WTC11 (cell line): ENCODE data around the gene CCDC57.

Source experiments
- ATF3 ChIP-seq: sonication (generic); formaldehyde crosslinking; conservative IDR thresholded peaks from 2 replicates; pipeline ENCODE4 v1.8.1; 2022; ENCODE audit warnings: mild to moderate bottlenecking, missing genetic modification reagents
- CREB1 ChIP-seq: sonication (generic); formaldehyde crosslinking; IDR thresholded peaks from 2 replicates; pipeline ENCODE4 v1.8.0; 2023; ENCODE audit warnings: mild to moderate bottlenecking, missing genetic modification reagents
- CTCF ChIP-seq: fragments of 200-600 bp; IDR thresholded peaks from 2 replicates; pipeline ENCODE4 v1.8.0; 2022; ENCODE audit warnings: antibody characterized with exemption
- E2F1 ChIP-seq: sonication (generic); formaldehyde crosslinking; IDR thresholded peaks from 2 replicates; pipeline ENCODE4 v1.8.0; 2022; ENCODE audit warnings: mild to moderate bottlenecking, missing genetic modification reagents
- E2F5 ChIP-seq: sonication (generic); formaldehyde crosslinking; IDR thresholded peaks from 2 replicates; pipeline ENCODE4 v1.8.1; 2022; ENCODE audit warnings: mild to moderate bottlenecking, moderate library complexity, missing genetic modification reagents
- EMX1 ChIP-seq: fragments of 250-450 bp; sonication (Bioruptor Pico); IDR thresholded peaks from 2 replicates; pipeline ENCODE4 v1.8.0; 2021; ENCODE audit warnings: mild to moderate bottlenecking
- KAT7 ChIP-seq: sonication (generic); formaldehyde crosslinking; IDR thresholded peaks from 2 replicates; pipeline ENCODE4 v1.8.1; 2023; ENCODE audit warnings: missing genetic modification reagents, mild to moderate bottlenecking, borderline replicate concordance
- NR3C1 ChIP-seq: sonication (generic); formaldehyde crosslinking; conservative IDR thresholded peaks from 2 replicates; pipeline ENCODE4 v1.8.1; 2023; ENCODE audit warnings: low read depth, mild to moderate bottlenecking, missing genetic modification reagents
- RELA ChIP-seq: sonication (generic); formaldehyde crosslinking; IDR thresholded peaks from 2 replicates; pipeline ENCODE4 v1.8.1; 2022; ENCODE audit warnings: missing genetic modification reagents, mild to moderate bottlenecking, borderline replicate concordance
- ZBTB21 ChIP-seq: sonication (generic); formaldehyde crosslinking; IDR thresholded peaks from 2 replicates; pipeline ENCODE4 v1.8.1; 2023; ENCODE audit warnings: mild to moderate bottlenecking, missing genetic modification reagents, borderline replicate concordance
- ZNF138 ChIP-seq: sonication (generic); formaldehyde crosslinking; conservative IDR thresholded peaks from 2 replicates; pipeline ENCODE4 v1.8.1; 2022; ENCODE audit warnings: mild to moderate bottlenecking, moderate library complexity, missing genetic modification reagents
- TF ChIP-seq, protein P1 (sequence below): sonication (generic); formaldehyde crosslinking; IDR thresholded peaks from 2 replicates; pipeline ENCODE4 v1.8.0; 2022; ENCODE audit warnings: mild to moderate bottlenecking, missing genetic modification reagents
- TF ChIP-seq, protein P2 (sequence below): fragments of 250-450 bp; sonication (Bioruptor Pico); IDR thresholded peaks from 2 replicates; pipeline ENCODE4 v1.9.0; 2021; ENCODE audit warnings: mild to moderate bottlenecking, borderline replicate concordance

- TF ChIP-seq CTCF (no peak), ZBTB21 (no peak), E2F5 (CRISPR knock-in tag) (no peak), E2F1 (CRISPR knock-in tag) (no peak), KAT7 (CRISPR knock-in tag) (no peak), NR3C1 (CRISPR knock-in tag) (no peak), RELA (CRISPR knock-in tag) (no peak), ATF3 (CRISPR knock-in tag) (no peak), EMX1 (no peak), CREB1 (CRISPR knock-in tag) (no peak), ZNF138 (CRISPR knock-in tag) (no peak)
- TF ChIP-seq, protein P1, sequence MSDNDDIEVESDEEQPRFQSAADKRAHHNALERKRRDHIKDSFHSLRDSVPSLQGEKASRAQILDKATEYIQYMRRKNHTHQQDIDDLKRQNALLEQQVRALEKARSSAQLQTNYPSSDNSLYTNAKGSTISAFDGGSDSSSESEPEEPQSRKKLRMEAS (CRISPR knock-in tag) = no peak
- TF ChIP-seq, protein P2, sequence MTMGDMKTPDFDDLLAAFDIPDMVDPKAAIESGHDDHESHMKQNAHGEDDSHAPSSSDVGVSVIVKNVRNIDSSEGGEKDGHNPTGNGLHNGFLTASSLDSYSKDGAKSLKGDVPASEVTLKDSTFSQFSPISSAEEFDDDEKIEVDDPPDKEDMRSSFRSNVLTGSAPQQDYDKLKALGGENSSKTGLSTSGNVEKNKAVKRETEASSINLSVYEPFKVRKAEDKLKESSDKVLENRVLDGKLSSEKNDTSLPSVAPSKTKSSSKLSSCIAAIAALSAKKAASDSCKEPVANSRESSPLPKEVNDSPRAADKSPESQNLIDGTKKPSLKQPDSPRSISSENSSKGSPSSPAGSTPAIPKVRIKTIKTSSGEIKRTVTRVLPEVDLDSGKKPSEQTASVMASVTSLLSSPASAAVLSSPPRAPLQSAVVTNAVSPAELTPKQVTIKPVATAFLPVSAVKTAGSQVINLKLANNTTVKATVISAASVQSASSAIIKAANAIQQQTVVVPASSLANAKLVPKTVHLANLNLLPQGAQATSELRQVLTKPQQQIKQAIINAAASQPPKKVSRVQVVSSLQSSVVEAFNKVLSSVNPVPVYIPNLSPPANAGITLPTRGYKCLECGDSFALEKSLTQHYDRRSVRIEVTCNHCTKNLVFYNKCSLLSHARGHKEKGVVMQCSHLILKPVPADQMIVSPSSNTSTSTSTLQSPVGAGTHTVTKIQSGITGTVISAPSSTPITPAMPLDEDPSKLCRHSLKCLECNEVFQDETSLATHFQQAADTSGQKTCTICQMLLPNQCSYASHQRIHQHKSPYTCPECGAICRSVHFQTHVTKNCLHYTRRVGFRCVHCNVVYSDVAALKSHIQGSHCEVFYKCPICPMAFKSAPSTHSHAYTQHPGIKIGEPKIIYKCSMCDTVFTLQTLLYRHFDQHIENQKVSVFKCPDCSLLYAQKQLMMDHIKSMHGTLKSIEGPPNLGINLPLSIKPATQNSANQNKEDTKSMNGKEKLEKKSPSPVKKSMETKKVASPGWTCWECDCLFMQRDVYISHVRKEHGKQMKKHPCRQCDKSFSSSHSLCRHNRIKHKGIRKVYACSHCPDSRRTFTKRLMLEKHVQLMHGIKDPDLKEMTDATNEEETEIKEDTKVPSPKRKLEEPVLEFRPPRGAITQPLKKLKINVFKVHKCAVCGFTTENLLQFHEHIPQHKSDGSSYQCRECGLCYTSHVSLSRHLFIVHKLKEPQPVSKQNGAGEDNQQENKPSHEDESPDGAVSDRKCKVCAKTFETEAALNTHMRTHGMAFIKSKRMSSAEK (CRISPR knock-in tag) = no peak
Observed at GRCh38 chr17:82060001-82060380, 152.7 kb downstream of the CCDC57 start.
